ENCODE results near the gene ATRNL1.
"Not testable (repeated sequence)": the region's sequence is repeated elsewhere in the genome, so short reads cannot be mapped to it uniquely, and the experiment has no call there.

GRCh38 chr10:115536401-115536800 is 443.2 kb downstream of the ATRNL1 start:
- TF ChIP-seq CTCF (IDR thresholded peaks at IDR 0.05; ENCODE audit: low read depth, low read length, missing input control); JUND (IDR thresholded peaks at IDR 0.05); MAX (IDR thresholded peaks at IDR 0.05): not testable (repeated sequence)

Data from liver (tissue), 3 donors.